Glomerular visceral epithelial cell (primary cell): ENCODE results near the gene RASGRF1.

ENCODE experiments used
- DNase-seq: peaks from one replicate; pipeline ENCODE4 v3.0.0-alpha.2; 2016; ENCODE audit errors: extremely low spot score

RASGRF1 gene

DNA sequence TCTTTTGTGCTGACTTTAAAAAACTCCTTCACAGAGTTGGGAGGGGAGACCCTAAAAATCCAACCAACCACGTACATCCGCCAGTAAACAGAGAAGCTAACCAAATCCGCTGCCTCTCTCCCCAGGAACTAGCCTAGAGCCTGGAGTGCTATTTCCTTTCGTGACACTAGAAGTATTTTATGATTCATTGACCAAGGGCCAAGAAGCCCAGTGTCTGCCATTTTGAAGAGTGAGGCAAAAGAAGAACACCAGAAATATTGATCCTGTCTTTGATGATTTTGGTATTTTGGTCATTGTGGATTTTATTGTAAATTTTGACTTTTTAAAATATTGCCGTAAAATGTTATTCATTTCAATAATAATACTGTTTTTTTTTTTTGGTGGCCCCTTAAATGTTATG is 135.2 kb downstream of the RASGRF1 start:
- no peak for DNase-seq

DNA sequence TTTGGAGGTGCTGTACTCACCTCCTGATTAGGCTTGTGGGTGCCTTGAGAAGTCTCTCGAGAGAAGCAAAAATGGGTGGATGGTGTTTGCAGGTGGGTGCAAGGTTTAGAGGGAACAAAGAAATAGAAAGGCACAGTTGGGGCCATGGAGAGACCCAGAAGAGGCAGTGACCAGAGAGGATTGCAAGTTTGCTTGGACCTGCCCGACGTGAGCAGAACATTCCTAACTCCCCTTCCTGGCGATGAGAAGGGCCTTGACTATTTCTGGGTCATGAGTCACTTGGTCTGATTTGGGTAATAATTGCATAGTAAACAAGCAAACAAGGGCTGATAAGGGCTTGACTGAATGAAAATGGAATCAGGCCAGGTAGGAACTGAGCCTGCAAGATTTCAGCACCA is 138.7 kb downstream of the RASGRF1 start:
- DNase-seq, result no peak

DNA sequence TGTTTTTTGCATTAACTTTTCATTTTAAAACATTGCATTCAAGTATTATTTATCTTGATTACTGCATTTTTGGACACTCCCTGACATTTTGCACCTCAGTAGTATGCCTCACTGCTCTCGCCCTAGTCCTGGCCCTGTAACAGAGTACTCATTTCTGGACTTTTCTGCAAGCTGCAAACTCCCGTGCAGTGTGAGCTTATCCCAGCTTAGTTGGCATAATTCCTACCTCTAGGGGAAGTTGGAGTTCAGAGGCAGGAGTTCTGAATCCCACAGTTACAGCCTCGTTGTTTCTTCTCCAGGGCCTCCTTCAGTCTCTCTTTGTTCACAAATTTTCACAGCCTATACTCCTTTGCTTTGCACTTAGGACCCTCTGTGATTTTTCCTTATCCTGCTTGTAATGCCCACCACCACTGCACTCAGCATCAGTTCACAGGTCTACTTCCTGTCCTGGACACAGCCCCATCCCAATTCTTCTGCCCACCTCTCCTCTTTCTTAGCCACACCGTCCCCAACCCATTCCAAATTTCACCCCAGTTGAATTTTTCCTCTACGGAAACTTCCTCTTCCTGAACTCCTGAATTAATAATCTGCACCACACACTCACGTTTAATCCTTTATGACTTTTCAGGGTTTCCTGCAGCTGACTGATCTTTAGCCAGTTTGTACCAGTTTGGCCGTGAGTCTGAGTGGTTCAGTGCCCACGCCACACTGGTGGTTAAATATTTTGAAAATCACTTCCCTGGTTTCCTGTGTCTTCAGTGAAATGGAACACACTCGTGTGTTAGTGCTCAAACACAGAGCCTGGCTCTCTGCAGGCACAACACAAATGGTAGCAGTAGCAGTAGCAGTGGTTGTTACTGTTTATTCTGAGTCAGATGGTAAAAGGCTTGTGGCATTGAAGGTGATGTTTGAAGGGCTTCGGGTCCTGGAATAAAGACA is 139.4 kb downstream of the RASGRF1 start:
- peak; percentile 34 for DNase-seq

DNA sequence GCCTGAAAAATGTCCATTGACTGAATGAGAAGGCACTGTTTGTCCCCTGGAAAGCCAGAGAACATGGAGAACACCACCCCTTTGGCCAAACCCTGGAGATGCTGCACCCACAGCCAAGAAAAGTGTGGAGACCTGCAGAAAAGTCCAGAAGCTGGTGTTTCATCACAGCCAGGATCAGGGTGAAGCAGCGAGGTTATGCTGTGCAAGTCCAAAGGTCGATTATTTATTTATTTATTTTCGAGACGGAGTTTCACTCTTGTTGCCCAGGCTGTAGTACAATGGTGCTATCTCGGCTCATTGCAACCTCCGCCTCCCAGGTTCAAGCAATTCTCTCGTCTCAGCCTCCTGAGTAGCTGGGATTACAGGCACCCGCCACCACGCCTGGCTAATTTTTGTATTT is 140.2 kb downstream of the RASGRF1 start:
- DNase-seq, result no peak

DNA sequence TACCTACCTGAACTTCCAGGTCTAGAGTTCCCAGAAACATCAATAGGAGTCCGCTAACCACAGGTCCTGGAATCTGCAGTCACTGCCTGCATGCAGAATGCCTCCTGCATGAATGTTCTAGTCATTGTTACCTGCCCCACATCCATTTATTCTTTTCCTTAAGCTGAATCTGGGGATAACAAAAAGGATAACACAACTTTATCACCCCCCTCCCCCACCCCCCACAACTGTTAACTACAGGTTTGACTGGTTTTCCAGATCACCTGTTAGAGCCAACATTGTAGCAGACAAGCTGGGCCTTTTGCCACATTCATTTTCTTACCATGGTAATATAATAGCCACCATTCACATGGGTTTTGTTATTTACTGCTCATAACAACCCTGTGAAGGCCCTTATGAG is 141.1 kb downstream of the RASGRF1 start:
- no peak for DNase-seq

DNA sequence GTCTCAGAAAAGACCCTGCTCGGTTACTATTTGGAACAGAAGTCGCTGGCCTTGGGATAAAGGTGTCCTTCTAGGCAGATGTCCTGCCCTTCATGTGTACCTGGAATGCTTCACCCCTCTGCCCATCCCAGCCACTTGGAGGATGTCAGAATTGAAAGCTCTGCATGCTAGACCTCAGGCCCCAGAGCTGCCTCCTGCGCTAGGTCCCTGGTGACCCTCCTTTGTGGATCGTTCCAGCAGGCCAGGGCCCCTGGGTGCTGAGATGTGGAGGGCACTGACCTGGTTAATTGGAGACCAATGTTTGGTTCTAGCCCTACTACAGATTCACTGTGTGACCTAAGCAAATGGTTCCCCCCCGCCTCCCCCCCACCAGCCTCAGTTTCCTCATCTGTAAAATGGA is 143.1 kb downstream of the RASGRF1 start:
- DNase-seq, result no peak

DNA sequence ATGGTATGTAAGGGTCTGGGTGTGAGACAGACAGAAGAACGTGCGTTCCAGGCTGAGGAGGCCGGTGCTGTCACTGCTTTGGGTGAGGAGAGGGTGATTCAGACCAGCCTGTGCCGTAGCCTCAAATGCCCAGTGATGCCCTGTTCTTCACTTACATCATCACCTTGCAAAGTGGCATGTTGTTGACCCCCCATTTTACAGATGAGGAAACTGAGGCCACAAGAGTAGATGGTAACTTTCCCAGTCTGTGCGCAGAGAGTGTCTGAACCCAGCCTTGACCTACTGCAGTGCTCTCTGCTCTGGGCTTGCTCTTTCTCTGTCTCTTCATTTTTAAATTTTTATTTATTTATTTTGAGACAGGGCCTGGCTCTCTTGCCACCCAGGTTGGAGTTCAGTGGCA is 144.1 kb downstream of the RASGRF1 start:
- DNase-seq, result no peak

DNA sequence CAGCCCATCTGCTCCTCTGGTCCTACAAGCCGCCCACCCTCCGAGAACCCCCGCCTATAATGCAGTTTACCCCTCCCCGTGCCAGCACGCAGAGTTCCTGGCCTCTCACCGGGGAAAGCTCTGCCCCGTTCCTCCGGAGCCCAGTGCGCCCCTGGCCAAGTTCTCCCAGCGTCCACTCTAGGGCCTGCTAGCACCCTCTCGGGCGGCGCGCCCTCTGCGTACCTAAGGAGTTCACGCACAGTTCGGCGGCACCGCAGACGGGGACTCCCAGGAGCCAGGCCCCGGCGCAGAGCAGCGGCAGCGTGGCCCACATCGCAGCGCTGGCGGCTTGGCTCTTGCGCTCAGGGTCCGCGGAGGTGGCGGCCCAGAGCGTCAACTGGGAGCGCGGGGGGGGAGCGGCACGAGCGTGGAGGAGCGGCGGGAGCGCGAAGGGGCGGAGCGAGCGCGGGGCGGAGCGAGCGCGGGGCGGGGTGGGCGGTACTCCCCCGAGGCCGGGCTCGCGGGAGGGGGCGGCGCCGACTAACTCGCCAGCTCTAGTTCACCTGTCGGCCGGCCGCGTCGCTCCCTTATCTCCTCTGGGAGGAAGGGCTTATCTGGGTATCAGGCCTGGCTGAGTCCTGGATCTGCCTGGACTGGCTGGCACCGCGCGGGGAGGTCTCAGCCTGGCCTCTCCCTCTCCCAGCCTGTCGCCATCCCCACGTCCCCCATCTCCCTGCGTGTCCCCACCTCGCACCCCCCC is 145.7 kb downstream of the RASGRF1 start, which contains the start of gene CTSH:
Gene CTSH (minus strand): TSS at position 378 of the 739 bp plus-strand sequence. CDS start 65 bp downstream, at position 313.
- peak; percentile 69 for DNase-seq

DNA sequence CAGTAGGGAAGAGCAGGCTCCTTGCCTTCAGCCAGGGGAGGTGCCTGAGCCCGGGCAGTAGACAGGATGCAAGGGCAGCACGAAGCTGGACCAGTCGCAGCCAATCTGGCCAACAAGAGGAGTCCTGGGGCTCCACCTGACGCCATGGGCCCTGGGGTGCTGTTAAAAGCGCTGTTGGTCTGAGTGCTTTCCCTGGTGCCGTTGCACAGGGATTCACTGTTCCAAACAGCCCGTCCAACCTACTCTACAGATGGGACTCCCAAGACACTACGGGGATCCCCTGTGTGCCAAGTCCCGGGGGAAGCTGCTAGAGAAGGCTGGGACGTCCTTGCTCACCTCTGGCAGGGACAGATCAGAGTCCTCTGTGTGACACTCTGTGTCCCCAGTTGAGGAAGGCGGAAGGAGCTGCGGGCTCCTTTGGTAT is 146.4 kb downstream of the RASGRF1 start:
- no peak for DNase-seq

DNA sequence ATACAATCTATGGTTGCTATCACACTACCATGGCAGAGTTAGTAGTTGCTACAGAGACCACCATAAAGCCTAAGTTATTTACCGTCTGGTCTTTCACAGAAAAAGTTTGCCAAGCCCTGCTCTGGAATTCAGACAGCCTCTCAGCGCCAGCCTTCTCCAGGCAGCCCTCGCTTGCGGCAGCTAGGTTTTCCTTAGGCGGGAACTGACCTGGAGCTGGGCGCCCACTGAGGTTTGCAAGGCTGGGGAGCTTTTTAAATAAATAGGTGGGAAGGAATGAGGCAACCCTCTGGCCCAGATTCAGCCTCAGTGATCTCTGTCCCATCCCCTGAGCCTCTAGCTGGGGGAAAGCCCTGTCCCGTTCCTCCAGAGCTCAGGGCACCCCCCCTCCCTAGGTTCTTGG is 146.9 kb downstream of the RASGRF1 start:
- DNase-seq, result no peak

DNA sequence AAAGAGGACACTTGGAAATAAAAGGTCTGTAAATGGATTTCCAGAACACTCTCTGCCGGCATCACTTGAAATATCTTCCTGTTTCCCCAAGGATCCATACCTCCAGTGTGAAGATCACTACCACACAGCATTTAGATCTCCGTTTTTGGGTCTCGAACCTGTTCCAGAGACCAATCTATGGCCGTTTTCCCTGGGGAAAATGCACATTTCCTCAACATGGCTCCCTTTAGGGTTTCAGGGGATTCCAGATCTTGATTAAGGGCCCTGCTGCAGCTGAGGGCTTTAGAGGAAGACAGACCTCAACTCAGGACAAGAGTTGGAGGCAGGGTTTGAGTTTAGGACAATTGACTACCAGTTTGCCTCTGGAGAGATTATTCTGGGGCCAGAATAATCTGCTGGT is 147.8 kb downstream of the RASGRF1 start:
- no peak for DNase-seq

DNA sequence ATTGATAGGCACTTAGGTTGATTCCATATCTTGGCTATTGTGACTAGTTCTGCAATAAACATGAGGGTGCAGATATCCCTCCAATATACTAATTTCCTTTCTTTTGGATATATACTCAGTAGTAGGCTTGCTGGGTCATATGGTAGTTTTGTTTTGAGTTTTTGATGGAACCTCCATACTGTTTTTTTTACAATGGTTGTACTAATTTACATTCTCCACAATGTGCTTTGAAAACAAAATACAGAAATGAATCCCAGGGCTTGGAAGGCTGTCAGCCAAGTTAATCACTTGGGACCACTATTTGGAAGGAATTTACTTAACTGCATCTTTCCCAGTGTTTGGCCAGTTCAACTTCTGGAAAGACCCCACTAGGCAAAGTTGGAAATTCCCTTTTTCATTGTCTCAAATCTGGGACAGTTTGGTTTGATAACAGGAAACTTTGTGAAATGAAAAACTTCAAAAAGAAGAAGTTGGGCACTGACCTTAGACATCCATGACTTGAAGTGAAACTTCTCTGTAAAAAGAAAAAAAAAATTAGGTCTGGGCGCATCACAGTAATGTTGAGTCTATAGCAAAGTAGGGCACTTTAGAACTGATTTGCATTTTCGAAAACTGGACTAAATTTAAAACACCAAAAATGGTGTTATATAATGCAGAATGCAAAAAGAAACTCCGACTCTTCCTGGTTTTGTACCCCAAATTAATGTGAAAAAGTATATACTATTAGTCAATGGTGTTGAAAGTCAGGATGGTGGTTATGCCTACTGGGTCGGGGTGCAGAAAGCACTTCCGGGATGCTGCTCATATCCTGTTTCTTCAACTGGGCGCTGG is 151.7 kb downstream of the RASGRF1 start:
- no peak for DNase-seq

DNA sequence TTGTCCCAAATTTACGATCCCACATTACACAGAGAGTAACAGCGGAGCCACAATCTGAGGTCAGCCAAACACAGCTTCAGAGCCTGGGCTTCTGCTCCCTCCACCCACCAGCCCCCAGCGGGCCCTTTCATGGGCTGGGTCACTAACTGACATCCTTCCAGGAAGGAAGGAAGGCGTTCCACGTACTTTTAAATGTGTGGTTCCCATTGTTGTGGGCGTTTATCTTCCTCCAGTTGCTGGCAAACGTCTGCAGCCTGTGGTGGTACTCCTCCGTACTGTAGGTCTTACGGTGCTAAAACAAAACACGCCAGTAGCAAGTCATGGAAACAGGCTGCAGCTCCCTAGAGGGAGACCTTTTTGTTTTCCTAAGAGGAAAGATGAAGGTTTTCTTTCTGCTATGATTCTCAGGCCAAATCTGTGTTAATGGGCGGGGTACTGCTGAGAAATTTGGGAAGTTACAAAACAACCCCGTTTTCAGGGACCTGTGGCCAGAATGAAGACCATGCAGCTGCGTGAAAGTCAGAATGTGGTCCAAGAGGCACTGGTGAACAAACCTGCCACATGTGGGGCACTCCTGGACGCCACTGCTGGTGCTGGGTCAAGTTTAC is 153.3 kb downstream of the RASGRF1 start:
- no peak for DNase-seq

DNA sequence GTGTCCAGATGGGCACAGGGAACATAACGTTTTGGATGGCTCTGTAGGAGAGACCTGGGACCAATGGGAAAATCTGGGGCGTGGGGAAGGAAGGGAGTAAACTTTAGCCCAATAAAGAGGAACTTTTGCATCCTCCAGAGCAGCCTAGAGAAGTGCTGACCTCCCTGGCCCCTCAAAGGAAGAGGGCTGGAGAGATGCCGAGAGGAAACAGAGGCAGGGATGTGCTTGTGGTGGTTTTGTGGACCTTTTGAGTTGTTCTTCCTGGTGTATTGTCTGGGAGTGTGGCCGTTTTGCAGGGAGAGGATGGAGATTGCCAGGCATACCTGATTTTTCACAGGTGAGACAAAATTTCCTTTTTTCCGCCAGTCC is 155.9 kb downstream of the RASGRF1 start:
- no peak for DNase-seq

DNA sequence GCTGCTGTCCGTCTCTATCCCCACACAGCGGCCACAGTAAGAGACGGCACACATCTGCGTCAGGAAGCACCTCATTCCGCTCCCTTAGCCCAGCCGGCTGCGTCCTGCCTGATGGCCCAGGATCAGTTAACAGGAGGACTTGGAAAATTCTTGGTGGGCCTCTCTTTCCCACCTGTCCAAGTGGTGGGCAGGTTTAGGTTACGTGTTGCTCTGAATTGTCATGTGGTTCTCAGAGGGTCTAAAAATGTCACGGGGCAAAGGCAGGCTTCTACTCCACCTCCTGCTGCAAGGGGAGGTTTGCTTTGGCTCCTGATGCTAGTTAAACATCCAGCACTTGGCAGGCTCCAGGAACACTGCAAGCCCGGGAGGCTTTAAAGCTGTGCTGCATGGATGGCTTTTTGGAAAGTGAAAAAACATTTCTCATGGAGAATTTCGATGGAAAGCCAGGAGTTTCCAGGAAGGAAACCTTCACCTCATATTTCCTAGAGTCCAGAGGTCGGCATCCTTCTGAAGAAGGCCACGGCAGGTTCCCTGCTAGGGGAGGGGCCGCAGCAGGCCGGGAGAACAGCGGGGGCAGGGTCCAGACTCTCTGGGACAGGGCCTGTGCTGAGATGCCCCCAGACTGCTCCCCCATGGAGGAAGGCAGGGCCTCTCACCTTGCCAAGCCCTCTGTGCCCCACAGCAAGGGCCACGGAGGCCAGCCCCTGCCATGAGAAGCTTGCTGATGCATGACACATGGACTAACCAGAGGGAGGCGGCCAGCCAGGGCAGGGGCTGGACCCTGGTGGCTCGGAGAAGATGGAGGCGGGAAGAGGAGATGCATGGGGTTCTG is 156.5 kb downstream of the RASGRF1 start:
- no peak for DNase-seq

DNA sequence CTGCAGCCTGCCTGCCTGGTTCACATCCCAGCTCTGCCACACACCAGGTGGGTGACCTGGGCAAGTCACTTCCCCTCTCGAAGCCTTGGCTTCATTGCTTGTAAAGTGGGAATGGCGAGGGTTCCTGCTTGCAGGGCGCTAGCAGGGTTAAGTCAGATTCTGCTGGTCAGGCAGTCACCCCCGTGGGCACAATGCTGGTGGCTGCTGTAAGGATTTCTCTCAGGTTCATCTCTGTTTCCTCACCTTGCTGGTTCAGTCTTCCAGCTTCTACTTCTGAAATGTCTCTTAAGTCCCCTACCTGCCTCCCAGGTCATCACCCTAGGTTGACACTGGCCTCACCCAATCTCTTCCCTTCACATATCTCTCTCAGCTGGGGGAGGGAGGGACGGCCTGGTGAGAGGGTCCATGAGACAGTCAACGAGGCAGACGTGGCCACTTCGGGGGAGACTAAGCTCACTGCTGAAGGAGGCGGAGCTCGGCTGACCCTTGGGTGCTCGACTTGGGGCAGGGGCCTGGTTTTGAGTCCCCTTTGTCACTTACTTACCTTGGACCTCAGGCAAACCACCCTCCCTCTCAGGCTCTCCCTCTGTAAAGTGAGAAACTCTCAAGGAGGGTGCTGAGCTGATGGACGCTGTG is 157.3 kb downstream of the RASGRF1 start:
- DNase-seq, result no peak

DNA sequence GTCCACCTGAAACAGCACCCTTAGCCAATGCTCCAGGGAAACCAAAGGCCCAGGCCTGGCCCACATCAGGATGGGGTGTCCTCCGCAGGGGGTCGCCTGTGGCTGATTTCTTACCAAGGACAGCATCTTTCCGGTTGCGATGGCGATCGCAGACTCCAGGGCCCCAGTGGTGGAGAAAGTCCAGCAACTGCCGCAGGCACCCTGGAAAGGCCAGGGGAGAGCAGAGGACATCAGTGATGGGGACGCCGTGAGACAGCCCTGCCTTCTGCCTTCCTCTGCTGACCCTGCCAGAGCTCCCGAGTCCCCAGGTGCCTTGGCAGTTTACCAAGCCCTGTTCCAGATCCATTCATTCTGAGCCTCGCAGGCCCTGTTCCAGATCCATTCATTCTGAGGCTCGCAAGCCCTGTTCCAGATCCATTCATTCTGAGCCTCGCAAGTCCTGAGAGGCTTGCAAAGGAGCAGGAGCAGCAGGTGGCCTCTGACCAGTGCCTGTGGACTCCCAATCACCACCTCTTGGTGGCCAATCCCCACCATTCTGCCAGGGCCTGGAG is 158.2 kb downstream of the RASGRF1 start:
- no peak for DNase-seq

DNA sequence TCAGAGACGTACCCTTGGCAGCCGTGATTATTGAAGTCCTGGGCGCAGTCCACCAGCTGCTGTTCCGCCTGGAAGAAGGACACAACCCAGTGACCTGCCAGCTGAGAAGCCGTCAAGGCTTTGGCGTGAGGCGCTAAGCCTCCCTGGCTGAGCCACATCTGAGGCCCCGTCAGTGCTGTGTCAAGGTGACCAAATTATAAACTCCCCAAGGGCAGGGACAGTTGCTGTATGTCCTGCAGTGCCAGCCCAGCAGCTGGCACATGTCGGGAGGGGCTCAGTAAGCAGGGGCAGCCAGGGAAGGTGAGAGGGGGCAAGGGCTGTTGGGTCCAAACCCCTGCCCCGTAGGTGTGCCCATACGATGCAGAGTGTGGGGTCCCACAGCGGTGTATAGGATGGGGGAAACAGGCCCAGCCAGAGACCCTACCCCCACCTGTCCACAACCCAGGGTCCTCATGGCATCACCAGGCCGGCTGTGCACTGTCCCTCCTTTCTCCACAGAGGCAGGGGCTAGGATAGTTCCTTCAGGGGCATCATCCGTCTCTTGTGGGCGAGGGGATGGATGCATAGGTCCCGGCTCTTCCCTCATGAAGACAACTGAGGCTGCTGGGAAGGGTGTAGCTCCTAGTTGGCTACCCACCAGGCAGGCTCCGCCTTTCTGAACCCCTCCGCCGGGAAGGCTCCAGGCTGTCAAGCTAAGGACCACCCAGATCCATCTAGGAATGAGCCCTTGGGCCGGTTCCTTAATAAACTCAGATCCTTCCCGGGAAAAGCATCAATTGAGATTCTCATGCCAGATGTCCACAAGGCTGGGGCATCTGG is 158.9 kb downstream of the RASGRF1 start:
- DNase-seq, result no peak
